Inferior parietal cortex (tissue), 1 donor: Measurements from ENCODE around the gene CPT1B.

Experiments
- DNase-seq: peaks from one replicate; pipeline ENCODE4 v3.0.0-alpha.2; 2016; ENCODE audit errors: extremely low spot score

CPT1B gene

GRCh38 chr22:50569896-50570535, 8.2 kb downstream of the CPT1B start:
- no peak for DNase-seq

GRCh38 chr22:50569041-50569459, 9.2 kb downstream of the CPT1B start:
- no peak for DNase-seq

- DNase-seq = no peak
These were observed 9.6 kb downstream of the CPT1B start for GRCh38 chr22:50568626-50569025.

DNA sequence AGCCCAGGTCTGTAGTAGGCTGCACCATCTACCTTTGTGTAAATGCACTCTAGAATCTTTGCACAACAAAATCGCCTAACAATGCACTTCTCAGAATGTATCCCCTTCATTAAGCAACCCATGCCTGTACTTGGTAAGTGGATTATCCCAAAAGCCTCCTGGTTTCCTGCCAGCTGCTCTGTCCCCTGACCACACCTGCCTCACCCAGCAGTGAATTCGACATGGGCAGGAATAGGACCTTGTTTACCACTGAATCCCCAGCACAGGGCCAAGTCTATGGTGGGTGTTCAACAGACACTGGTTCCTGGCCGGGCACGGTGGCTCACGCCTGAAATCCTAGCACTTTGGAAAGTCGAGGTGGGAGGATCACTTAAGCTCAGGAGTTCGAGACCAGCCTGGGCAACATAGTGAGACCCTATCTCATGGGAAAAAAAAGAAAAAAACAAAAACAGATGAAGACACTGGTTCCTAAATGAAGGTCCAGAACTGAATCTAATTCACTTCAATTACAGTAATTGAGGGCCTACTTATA, 10.4 kb downstream of the CPT1B start:
- DNase-seq = no peak

- no peak for DNase-seq
These were observed 13.9 kb downstream of the CPT1B start for GRCh38 chr22:50564289-50564688.

DNA sequence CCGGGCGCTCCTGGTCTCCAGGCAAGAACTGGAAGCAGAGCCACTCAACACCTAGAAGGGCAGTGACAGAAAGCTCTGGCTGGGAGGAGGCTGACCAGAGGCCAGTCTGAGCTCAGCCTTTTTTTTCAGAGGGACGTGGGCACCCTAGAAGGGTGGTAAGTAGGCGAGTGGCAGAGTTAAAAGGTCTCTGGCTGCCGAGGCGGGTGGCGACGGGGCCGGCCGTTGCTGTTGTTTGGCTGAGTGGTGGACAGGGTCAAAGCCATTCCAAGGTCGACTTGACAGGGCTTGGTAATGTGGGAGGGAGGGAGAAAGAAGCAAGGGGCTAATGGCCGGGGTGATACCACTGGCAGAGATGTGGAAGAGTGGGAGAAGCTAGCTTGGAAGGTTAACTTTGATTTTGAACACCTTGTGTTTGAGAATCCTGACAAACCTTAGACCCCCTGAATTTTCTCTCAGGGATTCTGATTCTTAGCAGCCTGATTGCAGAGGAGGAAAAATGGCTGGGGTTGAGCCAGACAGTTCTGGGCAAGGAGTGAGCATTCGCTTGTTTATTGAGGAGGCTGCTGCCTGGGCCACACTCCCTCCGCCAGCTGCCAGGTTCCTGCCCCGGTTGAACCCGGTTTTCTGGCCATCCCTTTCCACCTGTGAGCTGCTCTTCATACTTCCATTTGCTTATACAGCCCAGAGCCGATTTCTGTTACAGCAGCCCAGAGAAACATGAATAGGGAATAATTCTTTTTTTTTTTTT, 14.6 kb downstream of the CPT1B start:
- DNase-seq = peak; percentile 27

GRCh38 chr22:50562523-50563412, 15.5 kb downstream of the CPT1B start, which contains the start of gene SYCE3:
Gene SYCE3, minus strand, starts transcription at chr22:50562919. Its CDS starts 6,514 bp downstream, at chr22:50556405.
- DNase-seq = peak; percentile 95

GRCh38 chr22:50561401-50562358, 16.5 kb downstream of the CPT1B start:
- DNase-seq = no peak

DNA sequence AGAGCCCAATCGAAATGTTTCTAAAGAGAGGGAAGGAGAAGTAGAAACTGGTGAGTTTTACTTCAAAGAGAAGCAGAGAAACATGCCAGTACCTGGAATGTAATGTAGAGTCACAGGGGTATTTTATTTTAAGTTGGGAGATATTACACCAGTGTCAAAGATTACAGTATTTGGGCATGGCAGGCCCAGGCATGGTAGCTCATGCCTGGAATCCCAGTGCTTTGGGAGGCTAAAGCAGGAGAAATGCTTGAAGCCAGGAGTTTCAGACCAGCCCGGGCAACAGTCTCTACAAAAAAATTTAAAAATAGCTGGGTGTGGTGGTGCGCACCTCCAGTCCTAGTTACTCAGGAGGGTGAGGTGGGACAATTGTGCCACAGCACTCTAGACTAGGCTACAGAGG, 18.2 kb downstream of the CPT1B start:
- DNase-seq = no peak

- DNase-seq = no peak
These were observed 21.5 kb downstream of the CPT1B start for GRCh38 chr22:50556703-50557102.

DNA sequence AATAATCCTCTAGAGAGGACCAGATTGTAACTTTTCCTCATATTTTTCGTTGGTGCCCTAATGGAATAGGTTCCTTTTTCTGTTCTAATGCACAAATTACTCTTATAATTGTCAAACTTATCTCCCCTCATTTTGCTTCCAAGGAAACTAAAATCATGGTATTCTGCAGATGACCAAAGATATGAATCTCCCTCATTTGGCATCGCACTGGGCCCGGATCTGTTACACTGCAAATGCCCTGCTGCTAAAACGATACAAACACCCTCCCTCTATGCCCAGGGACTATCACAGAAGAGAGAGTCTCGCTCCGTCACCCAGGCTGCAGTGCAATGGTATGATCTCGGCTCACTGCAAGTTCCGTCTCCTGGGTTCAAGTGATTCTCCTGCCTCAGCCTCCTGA, 24.9 kb downstream of the CPT1B start:
- DNase-seq = no peak

GRCh38 chr22:50551160-50551752, 27.0 kb downstream of the CPT1B start:
- no peak for DNase-seq

- no peak for DNase-seq
These were observed 27.8 kb downstream of the CPT1B start for GRCh38 chr22:50550395-50550794.

DNA sequence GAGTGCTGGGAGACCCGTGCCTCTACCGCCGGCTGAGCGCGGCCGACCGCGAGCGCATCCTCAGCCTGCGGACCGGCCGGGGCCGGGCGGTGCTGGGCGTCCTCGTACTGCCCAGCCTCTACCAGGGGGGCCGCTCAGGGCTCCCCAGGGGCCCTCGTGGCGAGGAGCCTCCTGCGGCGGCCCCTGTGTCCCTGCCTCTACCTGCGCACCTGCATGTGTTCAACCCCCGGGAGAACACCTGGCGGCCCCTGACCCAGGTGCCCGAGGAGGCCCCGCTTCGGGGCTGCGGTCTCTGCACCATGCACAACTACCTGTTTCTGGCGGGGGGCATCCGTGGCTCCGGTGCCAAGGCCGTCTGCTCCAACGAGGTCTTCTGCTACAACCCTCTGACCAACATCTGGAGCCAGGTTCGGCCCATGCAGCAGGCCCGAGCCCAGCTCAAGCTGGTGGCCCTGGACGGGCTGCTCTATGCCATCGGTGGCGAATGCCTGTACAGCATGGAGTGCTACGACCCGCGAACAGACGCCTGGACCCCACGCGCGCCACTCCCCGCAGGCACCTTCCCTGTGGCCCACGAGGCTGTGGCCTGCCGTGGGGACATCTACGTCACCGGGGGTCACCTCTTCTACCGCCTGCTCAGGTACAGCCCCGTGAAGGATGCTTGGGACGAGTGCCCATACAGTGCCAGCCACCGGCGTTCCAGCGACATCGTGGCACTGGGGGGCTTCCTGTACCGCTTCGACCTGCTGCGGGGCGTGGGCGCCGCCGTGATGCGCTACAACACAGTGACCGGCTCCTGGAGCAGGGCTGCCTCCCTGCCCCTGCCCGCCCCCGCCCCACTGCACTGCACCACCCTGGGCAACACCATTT, 29.1 kb downstream of the CPT1B start:
- DNase-seq = no peak

DNA sequence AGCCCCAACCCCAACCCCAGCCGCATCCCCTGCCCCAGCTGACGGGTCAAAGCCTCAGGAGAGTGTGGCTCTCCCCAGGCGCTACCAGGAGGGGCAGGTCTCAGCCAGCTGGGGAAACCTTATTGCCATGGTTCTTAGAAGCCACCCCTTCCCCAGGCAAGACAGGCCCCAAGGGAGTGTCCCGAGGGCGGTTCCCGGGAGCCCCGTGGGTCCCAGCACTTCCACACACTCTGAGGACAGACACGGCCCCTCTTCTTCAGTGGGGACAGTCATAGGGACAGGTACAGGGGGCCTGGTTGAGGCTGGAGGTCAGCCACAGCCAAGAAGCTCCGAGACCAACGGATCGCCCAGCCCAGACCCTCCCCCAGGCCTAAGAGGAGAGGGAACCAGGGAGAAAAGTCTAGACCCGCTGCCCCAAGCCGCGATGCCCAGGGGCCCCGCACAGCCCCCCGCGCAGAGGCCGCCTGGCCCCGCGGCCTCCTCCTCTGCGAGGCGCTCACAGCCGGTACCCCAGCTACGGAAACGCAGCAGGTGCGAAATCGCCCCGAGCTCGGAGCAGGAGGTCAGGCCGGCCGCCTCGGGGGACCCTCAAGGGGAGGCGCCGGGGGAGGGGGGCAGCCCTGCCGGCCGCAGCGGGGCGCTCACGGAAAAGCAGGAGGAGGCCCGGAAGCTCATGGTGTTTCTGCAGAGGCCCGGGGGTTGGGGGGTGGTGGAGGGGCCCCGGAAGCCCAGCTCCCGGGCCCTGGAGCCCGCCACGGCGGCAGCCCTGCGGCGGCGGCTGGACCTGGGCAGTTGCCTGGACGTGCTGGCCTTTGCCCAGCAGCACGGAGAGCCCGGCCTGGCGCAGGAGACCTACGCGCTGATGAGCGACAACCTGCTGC, 29.9 kb downstream of the CPT1B start:
- DNase-seq = no peak

DNA sequence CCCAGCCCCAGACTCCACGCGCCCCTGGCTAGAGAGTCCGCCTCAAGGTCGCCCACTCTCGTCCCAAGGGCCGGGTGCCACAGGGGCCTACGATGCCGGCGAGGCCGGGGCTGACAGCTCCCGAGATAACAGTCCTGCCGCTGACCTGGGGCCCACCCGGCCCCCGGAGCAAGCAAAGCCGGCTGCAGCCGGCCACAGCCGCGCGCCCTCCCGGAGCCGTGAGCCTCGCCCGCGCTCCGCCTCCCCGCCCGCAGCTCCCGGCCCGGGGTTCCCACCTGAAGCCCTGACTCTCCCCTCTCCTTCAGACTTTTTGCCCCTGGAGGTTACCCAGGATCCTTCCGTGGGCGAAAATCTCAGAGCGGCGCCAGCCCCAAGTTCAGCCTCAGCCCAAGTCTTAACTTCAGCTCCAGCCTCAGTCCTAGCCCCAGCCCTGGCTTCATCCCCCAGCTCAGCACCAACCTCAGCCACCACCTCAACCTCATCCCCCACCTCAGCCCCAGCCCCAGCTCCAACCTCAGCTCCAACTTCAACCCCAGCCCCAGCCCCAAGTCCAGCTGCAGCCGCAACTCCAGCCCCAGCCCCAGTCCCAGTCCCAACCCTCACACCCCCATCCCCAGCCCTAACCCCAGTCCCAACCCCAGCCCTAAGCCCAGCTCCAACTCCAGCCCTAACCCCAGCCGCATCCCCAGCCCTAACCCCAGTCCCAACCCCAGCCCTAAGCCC, 30.8 kb downstream of the CPT1B start:
- DNase-seq = no peak

DNA sequence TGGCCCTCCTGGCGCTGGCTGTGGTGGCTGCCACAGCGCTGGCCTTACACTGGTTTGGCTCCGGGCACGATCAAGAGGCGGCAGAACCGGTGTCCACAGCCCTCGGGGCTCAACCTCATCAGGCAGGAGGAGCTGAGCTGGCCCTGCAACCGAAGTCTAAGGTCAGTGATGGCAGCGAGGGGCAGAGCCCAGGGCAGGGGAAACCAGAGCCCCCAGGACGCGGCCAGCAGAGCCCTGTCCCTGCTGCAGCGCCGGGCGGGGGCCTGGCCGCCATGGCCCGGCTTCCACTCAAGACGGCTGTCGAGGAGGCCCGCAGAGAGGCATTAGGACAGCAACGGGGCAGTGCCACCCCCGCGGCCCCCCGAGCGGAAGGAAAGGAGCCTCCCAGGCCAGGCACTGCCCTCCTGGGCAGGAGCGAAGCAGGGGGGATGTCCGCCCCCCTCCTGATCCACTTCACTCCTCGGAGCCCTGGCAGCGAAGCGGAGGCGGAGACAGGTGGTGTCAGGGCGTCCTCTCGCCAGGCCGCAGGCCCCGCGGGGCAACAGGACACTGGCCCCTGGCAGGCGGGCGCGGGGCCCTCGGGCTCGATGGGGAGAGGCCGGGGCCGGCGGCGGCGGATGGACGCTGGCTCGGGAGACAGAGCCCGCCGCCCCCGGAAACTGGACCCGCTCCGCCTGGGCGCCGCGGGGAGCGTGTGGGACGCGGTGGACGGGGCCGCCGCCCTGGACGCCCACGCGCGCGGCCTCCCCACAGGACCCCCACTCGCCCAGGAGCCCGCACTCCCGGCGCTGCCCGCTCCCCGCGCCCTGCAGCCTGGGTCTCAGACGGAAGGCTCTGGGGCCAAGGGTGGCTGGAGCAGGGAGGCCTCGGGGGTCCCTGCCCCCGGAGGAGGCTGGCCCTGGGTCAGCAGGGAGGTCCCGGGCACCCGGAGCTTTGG, 31.6 kb downstream of the CPT1B start:
- no peak for DNase-seq
